MCF 10A (cell line): Measurements from ENCODE around the gene PEMT. TPM values are rescaled to one million over a fixed set of nuclear protein-coding genes. Genes with fewer than 3 reads are reported as not detected.

Experiments used
- BruUV-seq: library from RNA; stranded (reverse); fragments of 400-500 nt; replicated peaks from 2 replicates; lab custom pipeline; 2021; lab: Mats Ljungman, UMichigan
- CTCF ChIA-PET: fragments of 300-600 bp; sonication (Branson Sonifier 250); formaldehyde crosslinking; extraction: SDS; loops from one replicate; lab custom pipeline; 2021; ENCODE audit warnings: antibody characterized with exemption, inconsistent platforms; lab: Yijun Ruan, JAX
- POLR2A ChIA-PET: fragments of 300-600, 350-650 bp; sonication (Branson Sonifier 250); formaldehyde crosslinking; extraction: SDS; loops from one replicate; lab custom pipeline; 2020; ENCODE audit warnings: antibody characterized with exemption, inconsistent platforms; lab: Yijun Ruan, JAX
- DNase-seq: peaks from one replicate; pipeline ENCODE4 v3.0.0-alpha.2; 2018; ENCODE audit not compliant: unreplicated experiment
- H3K27ac Mint-ChIP-seq: one replicate; pipeline ENCODE4 v1.8.0; 2022; ENCODE audit warnings: mild to moderate bottlenecking, low read depth, mixed read lengths; ENCODE audit not compliant: unreplicated experiment
- H3K27me3 Mint-ChIP-seq: one replicate; pipeline ENCODE4 v1.8.0; 2022; ENCODE audit warnings: mixed read lengths; ENCODE audit not compliant: insufficient read depth, unreplicated experiment
- H3K36me3 Mint-ChIP-seq: one replicate; pipeline ENCODE4 v1.8.0; 2022; ENCODE audit warnings: mild to moderate bottlenecking, moderate library complexity, mixed read lengths; ENCODE audit not compliant: insufficient read depth, unreplicated experiment
- H3K4me1 Mint-ChIP-seq: one replicate; pipeline ENCODE4 v1.8.0; 2022; ENCODE audit warnings: mixed read lengths; ENCODE audit not compliant: insufficient read depth, unreplicated experiment
- H3K4me3 Mint-ChIP-seq: one replicate; pipeline ENCODE4 v1.8.0; 2022; ENCODE audit warnings: mild to moderate bottlenecking, moderate library complexity, mixed read lengths; ENCODE audit not compliant: unreplicated experiment
- H3K9me3 Mint-ChIP-seq: one replicate; pipeline ENCODE4 v1.8.0; 2022; ENCODE audit warnings: mixed read lengths; ENCODE audit not compliant: unreplicated experiment
- intact Hi-C: fragments of 100-400 bp; cut with micrococcal nuclease; formaldehyde crosslinking; loops from 2 replicates; pipeline ENCODE4 v1.14.1; 2022
- total RNA-seq: library from RNA; stranded (reverse); gene quantifications from 2 replicates; pipeline ENCODE4 v1.2.3, GENCODE V29; 2022
- TF ChIP-seq, protein P1 (sequence below): fragments of 200-600 bp; IDR thresholded peaks from one replicate; pipeline ENCODE4 v1.8.0; 2022; ENCODE audit warnings: antibody characterized with exemption, mild to moderate bottlenecking; ENCODE audit not compliant: unreplicated experiment

The PEMT gene
- total RNA-seq, 1 experiment from 2014 or later = 49.8 TPM

DNA sequence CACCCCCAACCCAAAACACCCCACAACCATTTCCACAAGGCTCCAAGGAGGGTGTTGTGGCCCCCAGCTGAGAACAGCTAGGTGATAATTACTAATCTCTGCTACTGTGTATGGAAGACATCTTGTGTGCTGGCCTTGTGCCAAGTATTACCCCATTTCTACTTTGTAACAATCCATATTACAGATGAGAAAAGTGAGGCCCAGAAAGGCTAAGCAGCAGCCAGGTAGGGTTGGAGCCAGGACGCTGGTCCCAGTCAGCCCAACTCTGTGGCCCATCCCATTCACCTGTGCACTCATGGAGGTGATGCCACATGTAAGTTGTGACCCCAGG lies 12.4 kb upstream of the PEMT start:
- Mint-ChIP-seq H3K36me3 (no peaks in the 10 kb centered on the region), H3K9me3 (no peaks in the 10 kb centered on the region), H3K27ac (no peak overlapping the region), H3K4me1 (no peaks in the 10 kb centered on the region), H3K27me3 (peaks cover 12% of the 10 kb centered on the region), H3K4me3 (no peak overlapping the region)
- intact Hi-C loops = no loop called here
- no peak for DNase-seq
- ChIA-PET POLR2A (no interaction called here), CTCF (interaction anchor here (0.6 to 2.4 kb wide), 4 partner anchors 9 to 1426 kb away, joined by 3 to 13 read pairs (median 3); no protein-coding TSS in a partner anchor)
- TF ChIP-seq, protein P1, sequence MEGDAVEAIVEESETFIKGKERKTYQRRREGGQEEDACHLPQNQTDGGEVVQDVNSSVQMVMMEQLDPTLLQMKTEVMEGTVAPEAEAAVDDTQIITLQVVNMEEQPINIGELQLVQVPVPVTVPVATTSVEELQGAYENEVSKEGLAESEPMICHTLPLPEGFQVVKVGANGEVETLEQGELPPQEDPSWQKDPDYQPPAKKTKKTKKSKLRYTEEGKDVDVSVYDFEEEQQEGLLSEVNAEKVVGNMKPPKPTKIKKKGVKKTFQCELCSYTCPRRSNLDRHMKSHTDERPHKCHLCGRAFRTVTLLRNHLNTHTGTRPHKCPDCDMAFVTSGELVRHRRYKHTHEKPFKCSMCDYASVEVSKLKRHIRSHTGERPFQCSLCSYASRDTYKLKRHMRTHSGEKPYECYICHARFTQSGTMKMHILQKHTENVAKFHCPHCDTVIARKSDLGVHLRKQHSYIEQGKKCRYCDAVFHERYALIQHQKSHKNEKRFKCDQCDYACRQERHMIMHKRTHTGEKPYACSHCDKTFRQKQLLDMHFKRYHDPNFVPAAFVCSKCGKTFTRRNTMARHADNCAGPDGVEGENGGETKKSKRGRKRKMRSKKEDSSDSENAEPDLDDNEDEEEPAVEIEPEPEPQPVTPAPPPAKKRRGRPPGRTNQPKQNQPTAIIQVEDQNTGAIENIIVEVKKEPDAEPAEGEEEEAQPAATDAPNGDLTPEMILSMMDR = no peak
- BruUV-seq = no TSS peak

DNA sequence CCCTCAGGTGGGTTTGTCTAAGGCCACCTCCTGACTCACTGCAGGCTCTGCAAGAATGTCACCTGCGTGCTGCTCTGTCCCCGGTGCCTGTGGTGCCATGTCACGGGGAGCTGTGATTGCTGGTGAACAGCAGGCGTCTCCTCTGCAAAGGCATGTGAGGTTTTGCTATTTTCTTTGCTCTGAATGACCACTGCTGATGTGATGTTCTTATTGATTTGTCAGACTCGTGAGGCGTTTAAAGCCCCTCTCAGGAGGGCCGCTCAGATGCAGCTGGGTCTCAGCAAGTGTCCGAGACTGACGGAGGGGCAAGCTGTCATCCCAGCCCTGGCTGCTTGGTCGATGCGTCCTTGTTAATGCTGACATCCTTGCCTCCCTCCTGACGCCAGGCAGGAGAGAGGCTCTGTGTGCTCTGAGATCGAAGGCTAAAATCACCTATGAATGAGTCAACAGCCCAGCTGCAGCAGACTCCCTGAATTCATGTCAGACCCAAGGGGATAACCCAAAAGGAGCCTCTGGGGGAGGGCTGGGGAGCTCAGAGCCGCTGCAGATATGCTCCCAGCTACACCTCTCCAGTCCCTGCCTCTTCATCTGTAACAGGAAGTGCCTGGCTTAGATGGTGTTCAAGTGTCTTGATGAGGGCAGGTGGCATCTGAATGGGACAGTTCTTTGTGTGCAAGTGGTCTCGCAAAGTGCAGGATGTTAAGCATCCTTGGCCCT lies 11.8 kb upstream of the PEMT start:
- no peak for DNase-seq
- BruUV-seq = no TSS peak
- TF ChIP-seq, protein P1 = no peak
- no peaks in the 10 kb centered on the region for H3K4me1 Mint-ChIP-seq
- CTCF ChIA-PET = interaction anchor here (0.6 to 2.4 kb wide), 4 partner anchors 10 to 1426 kb away, joined by 3 to 13 read pairs (median 3); no protein-coding TSS in a partner anchor
- intact Hi-C loops = no loop called here
- H3K27me3 Mint-ChIP-seq = peaks cover 12% of the 10 kb centered on the region
- H3K9me3 Mint-ChIP-seq = no peaks in the 10 kb centered on the region
- POLR2A ChIA-PET = no interaction called here
- H3K27ac Mint-ChIP-seq = no peak overlapping the region
- H3K4me3 Mint-ChIP-seq = no peak overlapping the region
- no peaks in the 10 kb centered on the region for H3K36me3 Mint-ChIP-seq

DNA sequence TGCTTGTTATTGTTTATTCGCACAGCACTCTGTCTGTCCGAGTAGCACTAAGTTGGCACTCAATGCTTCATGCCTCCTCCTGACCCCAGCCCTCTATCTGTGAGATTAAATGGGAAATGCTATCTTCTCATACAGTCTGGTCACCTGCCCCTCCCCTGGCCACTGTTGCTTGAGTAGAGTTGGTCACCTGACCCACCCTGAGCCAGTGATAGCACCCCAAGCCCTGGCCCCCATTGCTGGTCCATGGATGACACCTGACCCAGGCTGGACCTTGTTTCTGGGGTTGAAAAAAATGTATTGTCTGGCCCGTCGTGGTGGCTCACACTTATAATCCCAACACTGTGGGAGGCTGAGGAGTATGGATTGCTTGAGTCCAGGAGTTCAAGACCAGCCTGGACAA lies 8.5 kb upstream of the PEMT start:
- ChIA-PET POLR2A (no interaction called here), CTCF (interaction anchor here (0.6 kb wide), 2 partner anchors 27 to 246 kb away, joined by 3 read pairs; no protein-coding TSS in a partner anchor)
- TF ChIP-seq, protein P1 = no peak
- no TSS peak for BruUV-seq
- Mint-ChIP-seq H3K36me3 (no peaks in the 10 kb centered on the region), H3K27ac (no peak overlapping the region), H3K9me3 (no peaks in the 10 kb centered on the region), H3K27me3 (no peaks in the 10 kb centered on the region), H3K4me3 (no peak overlapping the region), H3K4me1 (no peaks in the 10 kb centered on the region)
- intact Hi-C loops = no loop called here
- DNase-seq = no peak

DNA sequence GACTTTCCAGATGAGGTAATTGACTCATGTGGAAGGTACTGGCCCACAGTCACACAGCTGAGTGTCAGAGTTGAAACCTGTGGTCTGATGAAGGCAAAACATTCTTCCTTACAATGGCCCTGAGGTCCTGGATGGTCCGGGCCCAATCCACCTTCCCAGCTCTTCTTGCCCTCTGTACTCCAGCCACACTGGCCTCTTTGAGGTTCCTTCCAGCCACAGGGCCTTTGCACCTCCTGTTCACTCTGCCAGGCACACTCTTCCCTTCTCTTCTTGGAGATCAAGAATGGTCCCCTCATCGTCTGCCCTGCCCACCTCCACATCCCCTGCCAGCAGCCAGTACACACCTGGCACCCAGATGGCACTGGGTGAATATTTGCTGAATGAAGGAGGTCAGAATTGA lies 6.5 kb upstream of the PEMT start:
- Mint-ChIP-seq H3K27me3 (no peaks in the 10 kb centered on the region), H3K27ac (no peak overlapping the region), H3K4me3 (no peak overlapping the region), H3K4me1 (no peaks in the 10 kb centered on the region), H3K9me3 (no peaks in the 10 kb centered on the region), H3K36me3 (no peaks in the 10 kb centered on the region)
- CTCF ChIA-PET = interaction anchor here (0.6 to 2.5 kb wide), 5 partner anchors 15 to 1463 kb away, joined by 3 to 15 read pairs (median 4); partner anchors contain the start of gene RASD1
- intact Hi-C loops = no loop called here
- POLR2A ChIA-PET = no interaction called here
- TF ChIP-seq, protein P1 = no peak
- BruUV-seq = no TSS peak
- DNase-seq = no peak
